GM10248 (cell line): Measurements from ENCODE around the gene AGL.

Source experiments
- CTCF ChIA-PET: fragments of 300-600 bp; sonication (Branson Sonifier 250); formaldehyde crosslinking; extraction: SDS; loops from one replicate; lab custom pipeline; 2021; ENCODE audit warnings: antibody characterized with exemption; lab: Yijun Ruan, JAX
- POLR2A ChIA-PET: fragments of 350-650 bp; sonication (Branson Sonifier 250); formaldehyde crosslinking; extraction: SDS; loops from one replicate; lab custom pipeline; 2020; ENCODE audit warnings: antibody characterized with exemption; lab: Yijun Ruan, JAX
- DNase-seq: peaks from one replicate; pipeline ENCODE4 v3.0.0; 2012; ENCODE audit errors: extremely low spot score
- TF ChIP-seq, protein P1 (sequence below): IDR thresholded peaks from 2 replicates; pipeline ENCODE4 v1.5.1; 2012; ENCODE audit warnings: mild to moderate bottlenecking, low read depth; ENCODE audit errors: extremely low read depth, missing control alignments, control extremely low read depth

Gene AGL

DNA sequence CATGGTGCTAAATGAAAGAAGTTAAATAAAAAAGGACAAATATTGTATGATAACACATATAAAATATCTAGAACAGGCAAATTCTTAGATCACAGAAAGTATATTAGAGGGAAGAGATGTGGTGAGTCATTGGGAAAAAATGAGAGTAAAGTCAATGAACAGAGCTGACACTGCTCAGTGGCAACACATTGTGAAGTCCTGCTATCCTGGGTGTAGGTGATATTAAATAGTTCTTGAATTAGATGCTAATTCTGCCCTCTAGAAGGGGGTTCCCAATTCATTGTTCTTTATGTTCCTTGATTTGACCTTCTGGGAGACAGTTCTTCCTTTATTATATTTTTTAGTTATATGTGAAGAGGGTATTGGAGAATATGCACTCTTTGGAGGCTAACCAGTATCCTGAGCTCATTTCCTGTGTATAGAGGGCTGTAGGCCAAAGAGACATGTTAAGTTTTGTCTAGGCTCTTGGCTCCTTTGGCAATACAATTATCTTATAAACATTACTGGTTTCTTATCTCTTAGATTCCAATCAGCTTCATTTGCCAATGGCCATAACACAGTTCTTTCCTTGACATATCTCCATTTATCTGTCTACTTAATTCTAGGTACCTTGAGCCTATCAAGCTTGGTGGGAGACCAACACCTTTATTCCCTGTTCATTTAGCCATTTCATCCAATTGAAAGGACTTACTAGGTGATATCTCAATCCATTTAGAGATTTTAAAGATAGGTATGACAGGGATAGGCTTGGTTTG, 113.1 kb downstream of the AGL start:
- TF ChIP-seq, protein P1, sequence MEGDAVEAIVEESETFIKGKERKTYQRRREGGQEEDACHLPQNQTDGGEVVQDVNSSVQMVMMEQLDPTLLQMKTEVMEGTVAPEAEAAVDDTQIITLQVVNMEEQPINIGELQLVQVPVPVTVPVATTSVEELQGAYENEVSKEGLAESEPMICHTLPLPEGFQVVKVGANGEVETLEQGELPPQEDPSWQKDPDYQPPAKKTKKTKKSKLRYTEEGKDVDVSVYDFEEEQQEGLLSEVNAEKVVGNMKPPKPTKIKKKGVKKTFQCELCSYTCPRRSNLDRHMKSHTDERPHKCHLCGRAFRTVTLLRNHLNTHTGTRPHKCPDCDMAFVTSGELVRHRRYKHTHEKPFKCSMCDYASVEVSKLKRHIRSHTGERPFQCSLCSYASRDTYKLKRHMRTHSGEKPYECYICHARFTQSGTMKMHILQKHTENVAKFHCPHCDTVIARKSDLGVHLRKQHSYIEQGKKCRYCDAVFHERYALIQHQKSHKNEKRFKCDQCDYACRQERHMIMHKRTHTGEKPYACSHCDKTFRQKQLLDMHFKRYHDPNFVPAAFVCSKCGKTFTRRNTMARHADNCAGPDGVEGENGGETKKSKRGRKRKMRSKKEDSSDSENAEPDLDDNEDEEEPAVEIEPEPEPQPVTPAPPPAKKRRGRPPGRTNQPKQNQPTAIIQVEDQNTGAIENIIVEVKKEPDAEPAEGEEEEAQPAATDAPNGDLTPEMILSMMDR = no peak
- POLR2A ChIA-PET = no interaction called here
- no peak for DNase-seq
- CTCF ChIA-PET = interaction anchor here (1.2 to 1.4 kb wide), 2 partner anchors 10 to 31 kb away, joined by 3 to 4 read pairs; no protein-coding TSS in a partner anchor

DNA sequence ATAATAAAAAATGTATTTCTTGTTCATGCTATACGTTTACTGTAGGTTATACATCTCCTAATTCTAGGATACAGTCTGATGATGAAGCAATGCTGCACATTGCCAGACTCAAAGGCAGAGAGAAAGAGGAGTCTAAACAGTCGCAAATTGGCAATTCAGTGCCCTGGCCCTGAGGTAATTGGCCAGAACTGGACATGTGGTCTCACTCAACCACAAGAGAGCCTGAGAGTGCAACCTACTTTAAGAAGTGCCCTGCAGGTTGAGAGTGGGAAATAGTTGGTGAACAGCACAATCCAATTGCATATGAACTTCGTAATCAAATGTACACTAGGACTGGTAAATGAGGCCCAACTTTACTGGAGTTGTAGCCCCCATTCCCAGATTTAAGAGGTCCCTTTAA, 114.6 kb downstream of the AGL start:
- DNase-seq = no peak
- POLR2A ChIA-PET = no interaction called here
- CTCF ChIA-PET = interaction anchor here (1.4 kb wide), 1 partner anchor 32 kb away, joined by 4 read pairs; no protein-coding TSS in a partner anchor

DNA sequence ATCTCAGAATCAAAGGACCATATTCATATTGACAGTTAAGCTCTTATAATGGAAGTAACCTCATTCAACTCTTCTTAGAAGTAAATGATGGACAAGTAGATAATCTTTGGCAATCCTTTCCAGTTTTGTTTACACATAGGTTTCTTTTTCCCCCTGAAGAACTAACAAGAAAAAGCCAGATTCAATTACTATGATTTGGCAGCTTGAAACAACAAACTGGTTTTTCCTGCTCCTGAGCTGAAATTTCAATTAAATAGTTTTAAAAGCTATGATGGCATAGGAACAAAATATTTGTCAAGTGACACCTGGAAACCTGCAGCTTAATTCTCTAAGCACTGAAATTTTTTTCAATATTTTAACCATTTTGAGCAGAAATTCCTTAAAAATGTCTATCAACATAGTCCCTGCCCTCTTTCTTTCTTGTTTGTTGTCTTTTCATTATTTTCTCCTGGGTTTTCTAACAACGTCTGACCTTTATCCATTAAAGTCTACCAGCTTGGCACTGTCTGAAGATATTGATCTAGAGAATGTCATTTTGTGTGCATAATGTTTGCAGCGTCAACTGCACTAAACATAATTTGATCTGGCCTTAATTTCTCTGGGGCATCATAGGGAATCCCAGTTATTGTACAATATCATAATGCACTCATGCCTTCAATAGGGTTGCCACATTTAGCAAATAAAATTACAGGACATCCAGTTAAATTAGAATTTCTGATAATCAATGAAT, 115.7 kb downstream of the AGL start:
- DNase-seq = no peak
- ChIA-PET POLR2A (no interaction called here), CTCF (no interaction called here)
- TF ChIP-seq, protein P1 = no peak

More for the DNA sequence above, 114.6 kb downstream of the AGL start:
- TF ChIP-seq, protein P1 = no peak

DNA sequence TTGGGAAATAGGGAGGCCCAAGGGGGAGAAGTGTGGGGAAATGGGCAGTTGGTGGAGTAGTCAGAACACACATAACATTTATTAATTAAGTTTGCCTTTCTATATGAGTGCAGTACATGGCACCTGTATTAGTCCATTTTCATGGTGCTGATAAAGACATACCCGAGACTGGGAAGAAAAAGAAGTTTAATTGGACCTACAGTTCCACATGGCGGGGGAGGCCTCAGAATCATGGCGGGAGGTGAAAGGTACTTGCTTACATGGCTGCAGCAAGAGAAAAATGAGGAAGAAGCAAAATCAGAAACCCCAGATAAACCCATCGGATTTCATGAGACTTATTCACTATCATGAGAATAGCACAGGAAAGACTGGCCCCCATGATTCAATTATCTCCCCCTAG, 118.1 kb downstream of the AGL start:
- ChIA-PET CTCF (no interaction called here), POLR2A (interaction anchor here (0.7 kb wide), 1 partner anchor 222 kb away, joined by 7 read pairs; no protein-coding TSS in a partner anchor)
- TF ChIP-seq, protein P1 = no peak
- no peak for DNase-seq

DNA sequence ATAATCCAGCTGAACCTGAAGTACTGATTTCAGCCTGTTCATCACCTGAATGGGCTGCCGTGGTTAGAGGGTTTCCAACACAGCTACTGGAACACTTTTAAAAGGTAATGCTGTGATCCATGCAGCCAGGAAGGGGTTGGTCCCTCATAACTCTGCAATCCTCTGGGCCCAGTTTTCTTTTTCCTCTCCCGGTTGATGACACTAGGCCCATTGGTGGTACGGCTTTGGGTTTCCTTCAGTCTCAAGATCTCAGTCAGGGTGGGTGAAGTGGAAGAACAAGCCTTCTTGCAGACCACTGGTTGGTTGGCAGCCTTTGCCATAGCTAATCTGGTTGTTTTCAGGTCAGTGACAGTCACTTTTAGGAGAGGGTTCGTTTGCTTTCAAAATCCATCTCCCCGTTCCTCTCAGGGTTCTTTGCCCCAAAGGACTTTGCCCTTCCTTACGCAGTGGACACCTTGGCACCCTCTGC, 119.1 kb downstream of the AGL start:
- DNase-seq = peak; percentile 35
- TF ChIP-seq, protein P1 = no peak
- ChIA-PET POLR2A (interaction anchor here (0.6 kb wide), 1 partner anchor 565 kb away, joined by 5 read pairs; no protein-coding TSS in a partner anchor), CTCF (interaction anchor here (0.9 to 1.6 kb wide), 3 partner anchors 8 to 59 kb away, joined by 3 to 4 read pairs (median 3); no protein-coding TSS in a partner anchor)
